Activated CD8-positive, alpha-beta T cell treated with anti-CD3 and anti-CD28 coated beads for 36 hours (primary cell): Measurements from ENCODE around the gene PCCA. TPM values are rescaled to one million over a fixed set of nuclear protein-coding genes. Genes with fewer than 3 reads are reported as not detected.

Experiments used
- ATAC-seq: fragments of 200-7000 bp; cut with Tn5 transposase; one replicate; pipeline ENCODE4 v1.10.0; 2021; ENCODE audit warnings: mild to moderate bottlenecking, moderate library complexity
- CTCF ChIA-PET: fragments of 350-600 bp; sonication (Branson Sonifier 250); formaldehyde crosslinking; loops from one replicate; lab custom pipeline; 2021; ENCODE audit warnings: antibody characterized with exemption; lab: Charles Lee
- POLR2A ChIA-PET: fragments of 350-600 bp; sonication (Branson Sonifier 250); formaldehyde crosslinking; loops from one replicate; lab custom pipeline; 2021; ENCODE audit warnings: antibody characterized with exemption; lab: Charles Lee
- DNase-seq: peaks from one replicate; pipeline ENCODE4 v3.0.0-alpha.2; 2020
- H3K27ac Mint-ChIP-seq: one replicate; pipeline ENCODE4 v1.8.0; 2021; ENCODE audit warnings: mild to moderate bottlenecking, mixed read lengths
- H3K27me3 Mint-ChIP-seq: one replicate; pipeline ENCODE4 v1.8.0; 2021; ENCODE audit warnings: mixed read lengths
- H3K36me3 Mint-ChIP-seq: one replicate; pipeline ENCODE4 v1.8.0; 2021; ENCODE audit warnings: low read depth, mixed read lengths
- H3K4me1 Mint-ChIP-seq: one replicate; pipeline ENCODE4 v1.8.0; 2021; ENCODE audit warnings: low read depth, mixed read lengths
- H3K4me3 Mint-ChIP-seq: one replicate; pipeline ENCODE4 v1.8.0; 2021; ENCODE audit warnings: mild to moderate bottlenecking, moderate library complexity, mixed read lengths
- H3K9me3 Mint-ChIP-seq: one replicate; pipeline ENCODE4 v1.8.0; 2021; ENCODE audit warnings: mixed read lengths
- CTCF ChIP-seq: fragments of 200-600 bp; IDR thresholded peaks from one replicate; pipeline ENCODE4 v1.8.0; 2022; ENCODE audit warnings: antibody characterized with exemption, mild to moderate bottlenecking
- intact Hi-C: fragments of 100-400 bp; cut with micrococcal nuclease; formaldehyde crosslinking; loops from one replicate; pipeline ENCODE4 v1.10.0; 2022
- total RNA-seq, 2 experiments: library from RNA; stranded (reverse); gene quantifications; one replicate each; pipeline ENCODE4 v1.2.3, GENCODE V29; 2021

Gene PCCA
- total RNA-seq, 2 experiments from 2014 or later = 8.4 to 9.2 TPM

DNA sequence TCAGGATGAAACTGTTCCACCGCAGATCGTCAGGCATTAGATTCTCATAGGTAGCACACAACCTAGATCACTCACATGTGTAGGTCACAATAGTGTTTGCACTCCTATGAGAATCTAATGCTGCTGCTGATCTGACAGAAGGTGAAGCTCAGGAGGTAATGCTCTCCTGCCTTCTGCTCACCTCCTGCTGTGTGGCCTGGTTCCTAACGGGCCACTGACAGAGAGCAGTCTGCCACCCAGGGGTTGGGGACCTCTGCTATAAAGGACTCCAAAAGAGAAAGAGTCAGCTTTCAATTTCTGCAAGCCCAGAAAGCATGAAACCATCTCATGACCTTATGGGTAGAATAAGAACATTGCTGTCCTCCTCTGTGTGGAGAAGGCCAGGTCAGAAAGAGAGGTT lies 43.5 kb upstream of the PCCA start:
- ChIA-PET POLR2A (no interaction called here), CTCF (no interaction called here)
- H3K27me3 Mint-ChIP-seq = peaks cover 4% of the 10 kb centered on the region
- no peak for TF ChIP-seq CTCF
- DNase-seq = no peak
- no peak overlapping the region for H3K27ac Mint-ChIP-seq
- intact Hi-C loops = no loop called here
- ATAC-seq = no peak
- H3K36me3 Mint-ChIP-seq = no peaks in the 10 kb centered on the region
- H3K4me3 Mint-ChIP-seq = no peak overlapping the region
- no peaks in the 10 kb centered on the region for H3K9me3 Mint-ChIP-seq
- H3K4me1 Mint-ChIP-seq = no peaks in the 10 kb centered on the region

DNA sequence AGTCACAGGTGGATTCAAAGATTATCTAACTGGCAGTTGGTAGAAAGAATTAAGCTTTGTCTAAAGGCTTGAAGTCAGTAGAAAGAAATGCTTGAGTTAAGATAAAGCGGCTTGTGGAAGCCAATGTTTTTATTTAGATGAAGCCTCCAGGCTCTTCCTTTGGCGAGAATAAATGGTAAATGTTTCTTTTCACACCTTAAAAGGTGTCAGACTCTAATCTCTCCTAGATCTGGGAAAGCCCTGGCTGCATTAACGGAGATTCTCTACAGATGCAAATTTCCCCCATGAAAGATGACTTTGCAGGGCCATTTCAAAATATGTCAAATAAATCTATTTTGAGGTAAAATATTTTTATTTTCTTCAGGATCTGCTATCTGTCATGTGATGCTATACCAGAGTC lies 37.8 kb upstream of the PCCA start:
- H3K27me3 Mint-ChIP-seq = peaks cover 1% of the 10 kb centered on the region
- H3K9me3 Mint-ChIP-seq = no peaks in the 10 kb centered on the region
- no peak overlapping the region for H3K27ac Mint-ChIP-seq
- no peaks in the 10 kb centered on the region for H3K36me3 Mint-ChIP-seq
- no peak overlapping the region for H3K4me3 Mint-ChIP-seq
- ATAC-seq (no peak), DNase-seq (no peak)
- intact Hi-C loops = no loop called here
- POLR2A ChIA-PET = no interaction called here
- TF ChIP-seq CTCF = no peak
- CTCF ChIA-PET = no interaction called here
- H3K4me1 Mint-ChIP-seq = no peaks in the 10 kb centered on the region

DNA sequence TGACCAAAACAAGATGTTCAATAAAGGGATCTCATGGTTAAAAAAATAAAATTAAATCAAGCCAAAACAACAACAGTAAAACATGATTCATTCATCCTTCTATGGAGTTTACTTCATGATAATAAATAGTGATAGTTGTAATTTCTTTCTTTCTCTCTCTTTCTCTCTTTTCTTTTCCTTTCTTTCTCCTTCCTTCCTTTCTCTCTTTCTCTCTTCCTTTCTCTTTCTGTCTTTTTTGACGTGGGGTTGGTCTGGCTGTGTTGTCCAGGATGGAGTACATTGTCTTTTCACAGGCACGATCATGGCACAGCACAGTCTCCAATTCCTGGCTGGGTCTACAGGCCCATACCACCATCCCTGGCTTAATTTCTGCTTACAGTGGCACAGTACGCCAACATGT lies 29.1 kb upstream of the PCCA start:
- no peak for DNase-seq
- Mint-ChIP-seq H3K27me3 (peaks cover 5% of the 10 kb centered on the region), H3K9me3 (peaks cover 2% of the 10 kb centered on the region), H3K4me3 (no peak overlapping the region), H3K27ac (no peak overlapping the region), H3K4me1 (no peaks in the 10 kb centered on the region), H3K36me3 (peaks cover 2% of the 10 kb centered on the region)
- CTCF ChIA-PET = no interaction called here
- no peak for ATAC-seq
- intact Hi-C loops = loop anchor here (10.0 kb wide), 1 partner anchor 175 kb away; no protein-coding TSS in a partner anchor
- POLR2A ChIA-PET = no interaction called here
- TF ChIP-seq CTCF = no peak

- Mint-ChIP-seq H3K4me1 (no peaks in the 10 kb centered on the region), H3K9me3 (peaks cover 2% of the 10 kb centered on the region), H3K27me3 (peaks cover 9% of the 10 kb centered on the region), H3K36me3 (peaks cover 2% of the 10 kb centered on the region), H3K27ac (no peak overlapping the region), H3K4me3 (no peak overlapping the region)
- ATAC-seq (no peak), DNase-seq (no peak)
- intact Hi-C loops = loop anchor here (10.0 kb wide), 1 partner anchor 171 kb away; no protein-coding TSS in a partner anchor
- ChIA-PET CTCF (no interaction called here), POLR2A (no interaction called here)
- TF ChIP-seq CTCF = no peak
These were observed 25.6 kb upstream of the PCCA start for GRCh38 chr13:100063333-100063732.

- H3K36me3 Mint-ChIP-seq = no peaks in the 10 kb centered on the region
- H3K27me3 Mint-ChIP-seq = peaks cover 9% of the 10 kb centered on the region
- H3K4me3 Mint-ChIP-seq = no peak overlapping the region
- H3K4me1 Mint-ChIP-seq = no peaks in the 10 kb centered on the region
- no peak overlapping the region for H3K27ac Mint-ChIP-seq
- H3K9me3 Mint-ChIP-seq = no peaks in the 10 kb centered on the region
- ATAC-seq (no peak), DNase-seq (no peak)
- intact Hi-C loops = loop anchor here (10.0 kb wide), 1 partner anchor 171 kb away; no protein-coding TSS in a partner anchor
- ChIA-PET POLR2A (no interaction called here), CTCF (no interaction called here)
- no peak for TF ChIP-seq CTCF
These were observed 25.0 kb upstream of the PCCA start for GRCh38 chr13:100063906-100064305.
